Islet precursor cell (in vitro differentiated cells): ENCODE measurements around the gene ATG7.
"Not testable (repeated sequence)": the region's sequence is repeated elsewhere in the genome, so short reads cannot be mapped to it uniquely, and the experiment has no call there.

Source experiments
- DNase-seq: peaks from one replicate; pipeline ENCODE4 v3.0.0-alpha.2; 2018

ATG7 gene

GRCh38 chr3:11514191-11514821, 242.1 kb downstream of the ATG7 start:
- no peak for DNase-seq

GRCh38 chr3:11517601-11518000, 245.4 kb downstream of the ATG7 start:
- no peak for DNase-seq

DNA sequence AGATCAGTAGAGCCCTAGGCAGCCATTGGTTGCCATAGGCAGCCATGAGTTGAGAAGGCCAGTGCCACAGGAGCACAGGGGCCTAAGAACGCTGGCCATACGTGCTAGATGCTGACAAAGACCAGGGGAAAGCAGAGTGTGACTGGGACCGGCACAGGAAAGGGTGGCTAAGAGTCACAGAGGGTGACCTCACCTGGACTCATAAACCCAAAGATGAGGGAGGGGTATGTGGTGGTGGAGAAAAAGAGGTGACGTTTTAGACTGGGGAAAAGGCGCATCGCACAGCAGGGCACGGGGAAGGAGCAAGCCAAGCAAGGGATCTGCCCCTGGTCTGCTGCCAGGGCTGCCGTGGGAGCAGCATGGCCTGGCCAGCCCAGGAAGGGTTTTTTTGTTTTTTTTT, 249.0 kb downstream of the ATG7 start:
- no peak for DNase-seq

- DNase-seq: no peak
These were observed 250.2 kb downstream of the ATG7 start for GRCh38 chr3:11522398-11522715.

DNA sequence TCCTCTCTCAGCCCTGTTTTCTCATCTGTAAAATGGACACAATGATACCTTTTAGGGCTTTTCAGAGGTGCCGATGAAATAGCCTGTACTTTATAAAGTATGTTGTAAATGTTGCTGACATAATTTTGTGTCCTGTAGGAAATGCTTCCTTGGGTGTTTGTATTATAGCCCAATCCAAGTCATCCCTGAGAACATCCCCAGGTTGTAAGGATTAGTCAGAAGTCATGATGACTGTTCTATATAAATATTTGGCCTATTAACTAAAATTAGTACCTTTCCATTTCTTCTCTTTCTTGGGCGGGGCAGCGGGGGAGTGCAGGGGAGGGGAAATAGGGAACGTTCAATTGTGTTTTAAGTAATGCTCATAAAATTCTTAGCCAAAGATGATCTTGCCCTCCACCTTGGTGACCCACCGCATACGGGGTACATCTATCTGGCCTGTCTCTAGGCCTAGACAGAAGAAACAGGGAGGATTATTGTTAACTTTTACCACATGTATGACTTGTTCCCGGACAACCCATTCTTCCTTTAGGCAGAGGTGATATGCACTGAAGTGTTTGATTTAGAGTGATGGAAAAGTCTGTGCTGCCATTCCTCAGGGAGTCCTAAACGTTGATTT, 250.9 kb downstream of the ATG7 start:
- DNase-seq: peak; percentile 32

- peak; percentile 49 for DNase-seq
These were observed 251.4 kb downstream of the ATG7 start for GRCh38 chr3:11523572-11524101.

DNA sequence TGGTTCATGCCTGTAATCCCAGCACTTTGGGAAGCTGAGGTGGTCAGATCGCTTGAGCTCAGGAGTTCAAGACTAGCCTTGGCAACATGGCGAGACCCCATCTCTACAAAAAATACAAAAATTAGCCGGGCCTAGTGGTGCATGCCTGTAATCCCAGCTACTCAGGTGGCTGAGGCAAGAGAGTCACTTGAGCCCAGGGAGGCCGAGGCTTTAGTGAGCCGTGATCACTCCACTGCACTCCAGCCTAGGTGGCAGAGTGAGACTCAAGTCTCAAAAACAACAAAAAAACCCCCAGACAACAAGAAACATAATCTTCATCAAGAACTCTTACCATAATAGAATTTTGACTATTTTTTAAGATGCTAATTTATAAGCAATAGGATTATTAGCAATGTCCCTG, 253.9 kb downstream of the ATG7 start:
- DNase-seq: not testable (repeated sequence)

DNA sequence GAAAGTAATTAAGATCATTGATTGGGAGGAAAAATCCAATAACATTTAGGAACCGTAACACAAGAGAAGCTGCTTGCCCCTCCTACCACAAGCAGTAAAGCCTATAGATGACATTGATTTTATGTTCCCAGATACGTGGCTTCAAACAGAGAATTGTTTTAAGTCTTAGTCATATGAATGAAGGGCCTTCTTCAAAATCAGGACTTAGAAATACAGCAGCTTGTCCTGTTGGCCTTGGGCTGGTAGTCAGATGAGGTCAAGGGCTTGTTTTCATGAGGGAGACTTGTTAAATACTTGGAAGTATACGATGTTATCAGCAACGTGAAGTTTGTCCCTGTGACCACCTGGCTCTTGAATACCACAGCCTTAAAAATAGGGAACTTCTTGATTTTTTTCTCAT, 257.1 kb downstream of the ATG7 start:
- no peak for DNase-seq

DNA sequence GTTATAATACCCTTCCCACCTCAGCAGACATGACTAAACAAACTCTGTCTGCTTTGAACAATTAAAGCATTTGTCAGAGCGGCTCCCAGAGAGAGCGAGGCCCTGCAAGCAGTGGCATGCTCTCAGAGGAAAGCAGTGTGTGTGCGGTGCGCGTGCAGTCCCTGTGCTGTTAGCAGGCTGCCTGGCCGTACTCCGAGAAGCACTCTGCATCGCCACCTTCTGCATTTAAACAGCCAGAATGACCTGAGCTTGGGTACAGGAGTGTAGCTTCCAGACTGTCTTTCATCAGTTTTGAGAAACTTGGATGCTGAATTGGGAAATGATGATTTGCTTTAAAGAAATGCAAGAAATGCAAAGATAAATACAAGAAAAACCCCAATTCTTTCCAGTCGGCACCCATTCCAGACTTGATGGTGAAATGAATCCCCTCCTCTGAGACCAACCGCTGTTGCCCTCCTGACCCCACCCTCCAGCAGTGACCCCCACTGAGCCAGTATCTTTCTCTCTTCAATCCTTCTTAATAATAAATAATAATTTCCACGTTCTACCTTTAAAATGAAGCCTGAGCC, 258.0 kb downstream of the ATG7 start:
- DNase-seq: peak; percentile 93

DNA sequence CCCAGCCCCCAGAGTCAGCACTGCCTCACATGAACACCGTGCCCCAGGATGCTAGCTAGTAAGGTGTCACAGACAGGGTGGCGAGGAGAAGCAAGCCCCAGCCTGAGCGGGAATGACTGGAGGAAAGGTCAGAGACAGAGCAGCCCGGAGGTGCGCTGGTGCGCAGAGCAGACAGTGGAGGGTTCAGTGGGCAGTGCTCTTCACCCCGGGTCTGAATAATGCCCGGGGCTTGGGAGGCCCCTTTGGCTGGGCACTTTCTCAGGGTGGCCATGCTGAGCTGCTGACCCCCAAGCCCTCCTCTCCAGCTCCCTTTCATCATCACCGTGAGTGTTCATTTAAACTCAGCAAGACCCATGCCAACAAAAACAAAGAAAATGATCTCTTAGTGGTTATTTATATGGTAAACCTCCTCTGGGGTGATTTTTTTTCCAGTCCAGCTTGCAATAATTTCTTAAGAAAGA, 260.8 kb downstream of the ATG7 start:
- no peak for DNase-seq

GRCh38 chr3:11534011-11534792, 262.0 kb downstream of the ATG7 start:
- DNase-seq: no peak

GRCh38 chr3:11534793-11535101, 262.6 kb downstream of the ATG7 start:
- DNase-seq: no peak

DNA sequence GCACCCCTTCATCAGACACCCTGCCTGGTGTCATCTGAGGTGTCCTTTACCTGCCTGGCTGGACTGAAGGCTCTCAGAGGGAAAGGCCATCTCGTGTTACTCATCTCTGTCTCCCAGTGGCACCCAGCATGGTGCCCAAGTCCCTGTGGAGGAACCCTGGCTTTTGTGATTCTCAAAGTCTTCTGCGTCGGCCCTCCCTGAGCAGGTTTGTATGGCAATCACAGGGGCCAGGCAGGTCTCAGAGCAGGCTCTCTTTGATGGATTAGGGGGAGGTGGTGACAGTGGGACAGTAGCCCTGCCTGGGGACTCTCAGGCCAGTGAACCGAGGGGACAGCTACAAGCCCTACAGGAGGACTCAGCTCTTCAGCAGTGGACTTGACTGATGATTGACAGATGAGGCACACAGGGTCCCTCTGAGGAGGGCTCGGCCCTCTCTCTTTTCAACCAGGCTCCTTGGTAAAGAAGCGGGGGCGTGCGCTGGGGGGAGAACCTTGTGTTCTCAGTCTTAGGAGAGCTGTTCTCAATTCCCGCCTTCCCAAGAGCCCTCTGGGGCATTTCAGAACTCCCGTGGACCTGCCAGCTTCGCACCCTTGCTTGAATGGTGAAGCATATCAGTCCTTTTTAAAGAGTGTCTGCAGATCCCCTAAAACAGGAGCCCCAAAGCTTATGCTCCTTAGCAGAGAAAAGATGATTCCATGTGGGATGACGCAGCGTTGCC, 263.2 kb downstream of the ATG7 start:
- DNase-seq: no peak

GRCh38 chr3:11536132-11536935, 264.1 kb downstream of the ATG7 start:
- DNase-seq: peak; percentile 73

DNA sequence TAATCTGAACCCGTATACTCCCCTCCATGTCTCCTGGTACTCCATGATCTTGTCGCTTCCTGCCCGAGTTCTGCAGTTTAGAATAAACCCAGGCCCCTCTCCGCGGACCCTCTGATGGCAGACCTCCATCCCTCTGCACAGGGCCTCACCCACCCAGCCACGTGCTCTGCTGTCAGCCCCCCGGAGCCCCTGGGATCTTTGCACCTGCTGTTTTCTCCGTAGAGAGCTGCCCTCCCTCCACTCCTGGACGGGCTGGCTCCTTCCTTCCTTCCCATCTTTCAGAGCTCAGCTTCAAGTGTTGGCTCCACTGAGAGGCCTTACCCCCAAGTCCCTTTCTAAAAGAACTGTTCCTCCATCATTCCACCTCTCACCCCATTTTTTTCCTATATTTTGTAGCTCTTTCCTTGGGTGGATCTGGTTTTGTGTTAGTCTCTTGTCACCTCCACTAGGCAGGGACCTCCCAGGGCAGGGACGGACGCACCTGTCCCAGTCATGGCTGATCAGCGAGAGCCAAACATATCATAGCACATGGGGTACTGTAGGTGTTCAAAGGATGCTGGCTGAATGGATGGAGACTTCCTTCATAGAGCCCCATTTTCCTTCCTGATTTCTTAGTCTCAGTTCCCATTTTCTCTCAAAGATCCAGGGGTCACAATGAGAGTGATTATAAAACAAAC, 264.9 kb downstream of the ATG7 start:
- no peak for DNase-seq

DNA sequence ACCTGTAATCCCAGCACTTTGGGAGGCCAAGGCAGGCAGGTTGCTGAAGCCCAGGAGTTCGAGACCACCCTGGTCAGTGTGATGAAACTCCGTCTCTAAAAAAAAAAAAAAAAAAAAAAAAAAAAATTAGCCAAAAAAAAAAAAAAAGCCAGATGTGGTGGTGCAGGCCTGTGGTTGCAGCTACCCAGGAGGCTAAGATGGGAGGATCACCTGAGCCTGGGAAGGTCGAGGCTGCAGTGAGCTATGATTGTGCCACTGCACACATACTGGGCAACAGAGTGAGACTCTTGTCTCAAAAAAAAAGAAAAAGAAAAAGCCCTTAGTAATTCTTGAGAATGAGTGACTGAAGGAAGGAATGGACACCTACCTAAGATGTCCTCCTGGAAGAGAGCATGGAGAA, 266.4 kb downstream of the ATG7 start:
- DNase-seq: no peak

DNA sequence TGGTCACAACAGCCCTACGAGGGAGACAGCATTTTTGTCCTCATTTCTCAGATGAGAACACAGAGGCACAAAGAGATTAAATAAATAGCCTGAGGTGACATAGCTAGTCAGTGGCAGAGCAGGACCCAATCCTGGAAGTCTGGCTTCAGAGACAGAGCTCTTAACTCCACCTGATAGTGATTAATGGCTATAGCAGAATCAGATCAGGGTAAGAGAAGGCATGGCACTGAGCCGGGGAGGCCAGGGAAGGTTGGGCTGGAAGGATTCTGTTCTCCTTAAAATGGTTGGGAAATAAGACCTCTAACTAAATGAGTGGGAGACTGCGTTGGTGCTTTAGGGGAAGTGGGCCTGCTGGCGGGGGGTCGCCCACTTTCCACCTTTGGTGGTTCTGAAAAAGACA, 267.0 kb downstream of the ATG7 start:
- no peak for DNase-seq

DNA sequence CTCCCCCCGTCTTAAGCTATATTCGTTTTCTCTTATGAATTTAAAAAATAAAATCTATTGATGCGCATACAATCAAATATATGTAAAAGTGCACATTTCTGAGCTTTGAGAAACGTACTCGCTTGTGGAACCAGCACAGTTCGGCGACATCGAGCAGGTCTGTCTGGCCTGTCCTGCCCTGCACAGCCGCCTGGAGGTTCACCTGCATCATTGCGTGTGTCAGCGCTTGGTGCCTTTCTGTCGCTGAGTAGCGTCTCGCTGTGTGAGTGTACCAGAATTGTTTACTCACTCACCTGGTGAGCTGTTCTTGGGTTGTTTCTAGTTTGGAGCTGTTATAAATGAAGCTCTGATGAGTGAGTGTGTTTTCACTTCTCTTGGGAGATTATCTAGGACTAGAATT, 267.5 kb downstream of the ATG7 start:
- peak; percentile 72 for DNase-seq

DNA sequence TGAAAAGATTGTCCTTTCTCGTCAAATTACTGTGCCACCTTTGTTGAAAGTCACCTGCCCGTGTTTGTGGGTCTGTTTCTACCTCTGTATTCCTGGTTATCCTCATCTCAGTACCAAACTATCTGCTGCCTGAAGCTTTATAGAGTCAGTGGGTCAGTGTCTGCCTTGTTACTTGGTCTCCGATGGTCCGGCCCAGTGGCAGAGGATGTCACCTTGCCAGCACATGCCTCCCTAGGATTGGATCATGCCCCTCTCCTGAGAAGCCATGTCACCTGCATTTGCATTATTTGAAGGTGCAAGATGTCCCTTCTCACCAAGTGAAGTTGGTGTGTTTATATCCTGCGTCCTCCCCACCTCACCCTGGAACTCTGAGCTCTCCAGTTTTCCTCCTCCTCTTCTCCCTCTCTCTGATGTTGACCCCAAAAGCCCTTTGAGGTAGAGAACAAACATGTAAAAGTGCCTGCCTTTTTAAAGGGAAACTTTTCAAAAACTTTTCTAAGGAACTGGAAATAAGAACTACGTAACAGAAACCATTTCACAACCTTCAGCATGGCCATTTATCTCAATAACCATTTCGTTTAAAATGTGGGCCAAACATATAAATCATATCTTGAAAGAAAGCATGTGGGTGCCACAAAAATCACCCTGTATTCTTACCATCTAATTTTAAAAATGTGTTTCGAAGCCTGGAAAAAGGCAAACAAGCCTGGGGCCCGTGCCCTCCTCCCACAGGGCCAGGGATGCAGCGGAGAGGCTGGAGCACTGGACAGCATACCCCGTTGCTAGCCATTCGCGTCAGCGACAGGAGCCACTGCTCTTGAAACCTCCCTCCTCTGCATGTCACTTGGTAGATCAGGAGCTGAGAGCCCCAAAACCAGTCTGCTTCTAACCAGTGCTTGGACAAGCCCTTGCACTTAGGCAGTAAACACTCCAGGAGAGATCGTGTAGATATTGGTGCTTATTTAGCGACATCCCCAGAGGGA, 269.4 kb downstream of the ATG7 start:
- no peak for DNase-seq

DNA sequence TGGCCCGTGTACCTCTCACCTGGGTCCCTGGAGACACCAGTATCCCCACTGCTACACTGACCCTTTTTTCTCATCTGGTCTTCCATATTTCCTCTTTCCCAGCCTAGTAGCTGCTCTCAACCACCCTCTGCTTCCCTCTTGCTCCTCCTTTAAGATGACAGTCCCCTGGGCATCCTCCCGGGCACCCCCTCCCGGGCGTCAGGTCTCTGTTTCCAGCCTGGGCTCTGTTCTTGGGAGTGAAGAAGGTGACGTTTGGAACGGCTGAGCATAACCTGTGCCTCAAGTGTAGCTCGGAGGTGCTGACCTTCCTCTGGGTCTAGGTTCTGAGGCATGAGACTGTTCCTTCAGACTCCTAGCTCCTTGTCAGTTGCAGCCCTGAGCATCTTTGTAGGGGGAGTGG, 270.4 kb downstream of the ATG7 start:
- no peak for DNase-seq
